SIG-M5 treated with dmso at 0.1 percent for 504 hours (cell line): Measurements from ENCODE around the gene CSRP2.

ENCODE experiments used
- DNase-seq: peaks from one replicate; lab custom pipeline; 2025; ENCODE audit not compliant: unreplicated experiment; lab: John Stamatoyannopoulos, UW

Gene CSRP2

DNA sequence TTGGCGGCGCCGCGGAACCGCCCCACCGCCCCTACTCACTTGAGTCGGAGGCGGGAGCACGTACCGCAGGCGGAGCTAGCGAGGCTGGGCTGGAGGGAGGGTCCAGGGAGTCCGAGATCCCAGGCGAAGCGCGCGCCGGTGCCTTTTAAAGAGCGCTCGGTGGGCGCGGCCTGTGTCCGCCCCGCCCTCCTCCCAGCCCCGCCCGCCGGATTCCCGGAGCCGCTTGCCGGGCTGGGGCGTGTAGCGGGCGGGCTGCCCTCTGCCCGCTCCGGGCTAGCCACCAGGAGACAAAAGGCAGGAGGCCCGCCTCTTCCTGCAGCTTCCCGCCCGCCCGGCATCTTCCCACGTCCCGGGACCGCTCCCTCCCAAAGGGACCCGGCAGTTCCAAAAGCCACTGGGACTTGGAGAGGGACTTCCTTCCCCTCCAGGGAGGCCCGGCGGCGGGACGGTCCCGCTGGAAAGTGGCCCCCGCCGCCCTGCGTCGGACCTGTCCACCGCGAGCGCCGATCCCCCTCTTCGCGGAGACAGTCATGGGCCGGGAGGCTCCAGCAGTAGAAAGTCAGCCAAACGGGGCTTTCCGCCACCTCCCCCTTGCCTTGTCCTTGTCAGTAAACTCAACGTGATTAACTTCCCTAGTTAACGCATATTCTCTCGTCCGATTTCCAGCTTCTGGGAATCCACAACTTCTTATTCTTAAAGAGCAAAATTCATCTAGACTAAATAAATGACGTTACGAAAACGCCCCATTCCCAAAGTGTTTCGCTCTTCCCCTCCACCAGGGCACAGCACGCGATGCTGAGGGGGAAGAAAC is at the start of gene CSRP2:
Gene CSRP2 (minus strand): TSS at position 121 of the 811 bp plus-strand sequence. CDS start 12,759 bp downstream, outside the sequence.
- no peak for DNase-seq

DNA sequence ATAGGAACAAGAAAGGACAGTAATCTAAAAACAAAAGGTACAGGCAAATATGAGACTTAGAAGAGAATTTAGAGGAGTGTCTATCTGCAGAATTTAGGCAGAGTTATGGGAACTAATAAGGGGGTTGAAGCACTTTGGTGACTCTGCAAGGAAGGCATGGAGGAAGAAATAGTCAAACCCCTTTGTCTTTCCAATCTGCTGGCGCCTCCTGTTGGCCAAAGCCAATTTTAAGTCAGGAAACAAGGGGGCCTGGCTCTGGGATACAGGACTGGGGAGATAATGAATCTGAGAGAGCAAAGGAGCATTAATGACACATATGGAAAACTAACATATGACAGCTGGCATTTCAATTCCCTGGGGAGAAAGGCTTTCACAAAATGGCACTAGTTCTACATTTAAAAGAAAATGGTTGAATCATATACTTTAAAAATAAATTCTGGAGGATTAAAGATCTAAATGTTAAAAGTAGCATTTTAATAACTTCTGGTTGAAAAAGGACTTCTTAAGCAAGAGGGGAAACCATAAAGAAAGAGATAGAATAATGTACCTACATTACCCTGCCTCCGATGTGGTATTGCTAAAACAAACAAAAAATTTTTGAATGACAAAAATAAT is 48.5 kb upstream of the CSRP2 start:
- DNase-seq: peak; percentile 10

DNA sequence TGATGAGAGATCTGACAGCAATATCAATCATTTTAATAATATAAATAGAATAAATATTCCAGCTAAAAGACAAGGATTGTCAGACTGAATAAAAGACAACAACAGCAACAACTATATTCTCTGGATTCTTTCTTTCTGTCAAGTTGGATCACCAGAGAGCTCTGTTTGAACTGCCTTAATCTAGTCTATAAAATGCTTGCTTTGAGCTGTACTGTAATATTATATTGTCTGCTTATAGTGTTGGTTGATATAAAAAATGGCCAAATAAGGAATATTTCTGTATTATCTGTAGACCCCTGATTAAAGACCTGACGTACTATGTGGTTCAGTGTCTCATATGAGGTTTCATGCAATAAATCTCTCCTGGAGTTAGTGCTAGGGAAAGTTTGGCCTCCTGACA is 46.3 kb upstream of the CSRP2 start:
- DNase-seq: no peak

DNA sequence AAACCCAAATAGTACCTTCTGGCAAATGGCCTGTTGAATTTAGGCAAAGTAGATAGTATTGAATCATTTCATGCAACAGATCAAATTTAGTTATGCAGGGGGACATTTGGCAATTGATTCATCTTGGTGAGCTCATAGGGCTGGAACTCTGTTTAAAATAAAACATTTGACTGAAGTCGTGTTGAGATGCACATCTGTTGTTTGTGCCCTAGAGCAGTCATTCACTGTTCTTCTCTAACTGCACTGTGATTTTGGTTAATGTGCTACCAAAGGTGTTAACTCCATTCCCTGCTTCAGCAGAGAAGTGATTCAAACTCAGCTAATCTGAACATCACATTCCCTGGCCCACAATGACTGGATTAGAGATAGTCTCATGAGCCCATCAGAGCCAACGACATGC is 44.0 kb upstream of the CSRP2 start:
- no peak for DNase-seq

DNA sequence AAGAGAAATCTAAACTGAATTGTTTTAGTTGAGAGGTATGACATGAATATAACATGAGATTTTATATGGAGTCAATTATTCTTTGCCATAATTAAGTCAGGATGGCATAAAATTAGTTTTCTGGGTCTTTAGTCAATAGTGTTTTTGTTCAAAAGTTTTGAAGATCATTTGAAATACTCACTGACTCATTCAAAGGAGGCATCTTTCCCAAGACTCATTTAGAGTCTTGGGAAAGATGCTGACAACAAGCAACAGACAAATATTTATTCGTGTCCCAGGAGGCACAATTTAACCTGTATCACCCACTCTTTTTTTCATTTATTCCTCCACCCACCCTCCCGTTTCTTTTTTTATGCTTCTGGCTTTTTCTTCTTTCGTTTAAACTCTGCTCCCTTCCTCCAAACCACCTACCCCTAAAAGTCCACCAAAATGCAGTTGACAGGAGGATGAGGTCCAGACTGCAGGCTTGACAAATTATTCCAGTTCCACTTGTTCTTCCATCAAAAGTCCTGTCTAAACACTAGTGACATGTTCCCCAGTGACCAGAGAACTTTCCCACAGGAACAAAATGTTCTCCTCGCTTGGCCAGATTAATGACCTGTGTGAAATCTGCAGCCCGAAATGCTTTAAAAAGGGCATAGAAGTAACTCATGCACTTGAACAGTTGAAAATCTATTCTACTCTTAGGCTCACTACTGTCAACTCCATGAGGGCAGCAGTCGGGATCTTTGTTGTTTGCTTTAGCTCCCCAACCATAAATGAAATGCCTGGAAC is 43.3 kb upstream of the CSRP2 start:
- no peak for DNase-seq

DNA sequence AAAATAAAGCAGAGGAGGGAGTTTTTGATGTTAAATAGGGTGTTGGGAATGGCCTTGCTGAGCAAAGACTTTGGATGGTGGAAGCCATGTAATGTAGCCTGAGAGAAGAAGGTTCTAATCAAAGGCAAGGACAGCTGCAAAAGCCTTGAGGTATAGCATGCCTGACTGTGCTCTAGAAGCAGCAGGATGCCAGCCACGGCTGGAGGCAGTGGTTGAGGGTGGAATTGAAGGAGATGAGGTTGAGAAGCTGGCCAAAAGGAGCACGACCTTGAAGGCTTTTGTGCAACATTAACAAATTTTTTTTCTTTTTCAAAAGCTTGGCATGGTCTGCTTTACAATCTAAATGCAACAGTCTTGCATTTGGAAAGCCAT is 42.3 kb upstream of the CSRP2 start:
- no peak for DNase-seq

DNA sequence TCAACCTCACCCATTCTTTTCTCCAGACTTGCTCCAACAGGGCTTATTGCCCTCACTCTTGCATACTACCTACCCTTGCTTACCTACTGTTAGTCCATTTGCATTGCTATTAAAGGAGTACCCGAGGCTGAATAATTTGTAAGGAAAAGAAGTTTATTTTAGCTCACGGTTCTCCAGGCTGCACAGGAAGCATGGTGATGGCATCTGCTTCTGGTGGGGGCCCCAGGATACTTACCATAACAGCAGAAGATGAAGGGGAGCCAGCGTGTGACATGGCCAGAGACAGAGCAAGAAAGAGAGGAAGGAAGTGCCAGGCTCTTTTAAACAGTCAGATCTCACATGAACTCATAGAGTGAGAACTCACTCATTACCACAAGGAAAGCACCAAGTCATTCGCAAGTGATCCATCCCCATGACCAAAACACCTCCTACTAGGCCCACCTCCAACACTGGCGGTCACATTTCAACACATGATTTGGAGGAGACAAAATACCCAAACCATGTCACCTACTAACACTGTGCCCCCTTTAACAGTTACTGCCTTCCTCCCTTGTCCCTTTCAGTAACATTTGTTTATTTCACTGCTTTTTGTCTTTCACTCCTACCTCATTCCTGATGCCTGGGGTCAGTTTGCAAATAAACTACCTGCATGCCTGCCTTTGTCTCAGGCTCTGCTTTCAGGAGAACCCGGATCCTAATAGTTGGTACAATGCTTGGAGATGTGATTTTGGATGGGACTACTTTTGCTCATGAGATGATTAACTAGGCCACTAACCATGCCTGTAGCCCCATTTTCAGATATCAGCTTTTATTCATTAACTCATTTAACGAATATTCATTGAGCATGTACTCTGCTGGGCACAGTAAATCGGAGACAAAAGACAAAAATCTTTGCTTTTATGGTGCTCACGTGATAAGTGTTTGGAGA is 41.6 kb upstream of the CSRP2 start:
- DNase-seq: no peak

DNA sequence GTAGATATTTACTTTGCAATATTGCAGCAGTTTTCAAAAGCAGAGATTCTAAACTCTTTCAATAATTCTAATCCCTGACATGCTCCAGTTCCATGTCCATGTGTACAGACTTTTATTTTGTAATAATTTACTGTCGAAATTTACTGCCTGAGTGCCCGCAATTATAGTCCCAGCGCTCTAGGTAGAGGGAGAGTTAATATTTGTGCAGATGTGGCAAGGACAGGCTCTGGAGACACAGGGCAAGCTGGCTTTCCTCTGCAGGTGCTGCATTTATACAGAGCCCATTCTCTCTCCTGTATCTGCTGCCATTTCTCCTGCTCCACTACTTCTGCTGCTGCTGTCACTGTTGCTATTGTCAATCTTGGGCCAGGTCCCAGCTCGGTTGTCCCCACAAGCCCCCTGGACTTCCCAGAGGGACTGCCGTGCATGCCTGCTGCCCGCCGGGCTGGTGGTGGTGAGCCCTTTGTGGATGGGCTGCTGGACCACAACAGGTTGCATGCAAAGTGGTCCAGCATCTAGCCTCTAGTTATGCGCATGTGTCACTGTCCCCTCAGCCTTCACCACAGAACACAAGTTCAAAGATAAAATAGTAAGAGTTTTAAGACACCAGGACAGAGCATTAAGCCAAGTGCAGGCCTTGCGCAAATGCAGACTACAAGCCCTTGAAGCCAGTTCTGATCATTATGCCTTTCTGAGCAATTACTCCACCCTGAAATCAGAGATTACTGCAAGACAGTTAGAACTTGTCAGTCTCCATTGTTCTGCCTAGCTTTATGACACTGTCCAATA is 40.8 kb upstream of the CSRP2 start:
- DNase-seq: no peak

DNA sequence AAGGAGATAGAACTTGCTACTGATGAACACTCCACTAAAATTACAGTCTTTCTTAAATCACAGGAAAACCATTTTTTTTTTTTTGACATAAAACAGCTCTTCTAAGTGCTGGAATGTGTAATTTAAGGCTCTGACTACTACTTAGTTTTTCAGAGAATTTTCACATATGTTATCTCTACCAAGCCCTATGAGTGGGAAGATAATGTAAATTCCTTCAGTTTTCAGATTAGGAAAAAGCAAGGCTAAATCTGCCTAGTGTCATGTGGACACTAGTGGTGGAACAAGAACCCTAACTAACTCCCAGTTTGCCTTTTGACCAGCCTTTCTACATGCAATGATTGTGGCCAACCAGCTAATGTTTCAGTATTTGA is 37.3 kb upstream of the CSRP2 start:
- no peak for DNase-seq

DNA sequence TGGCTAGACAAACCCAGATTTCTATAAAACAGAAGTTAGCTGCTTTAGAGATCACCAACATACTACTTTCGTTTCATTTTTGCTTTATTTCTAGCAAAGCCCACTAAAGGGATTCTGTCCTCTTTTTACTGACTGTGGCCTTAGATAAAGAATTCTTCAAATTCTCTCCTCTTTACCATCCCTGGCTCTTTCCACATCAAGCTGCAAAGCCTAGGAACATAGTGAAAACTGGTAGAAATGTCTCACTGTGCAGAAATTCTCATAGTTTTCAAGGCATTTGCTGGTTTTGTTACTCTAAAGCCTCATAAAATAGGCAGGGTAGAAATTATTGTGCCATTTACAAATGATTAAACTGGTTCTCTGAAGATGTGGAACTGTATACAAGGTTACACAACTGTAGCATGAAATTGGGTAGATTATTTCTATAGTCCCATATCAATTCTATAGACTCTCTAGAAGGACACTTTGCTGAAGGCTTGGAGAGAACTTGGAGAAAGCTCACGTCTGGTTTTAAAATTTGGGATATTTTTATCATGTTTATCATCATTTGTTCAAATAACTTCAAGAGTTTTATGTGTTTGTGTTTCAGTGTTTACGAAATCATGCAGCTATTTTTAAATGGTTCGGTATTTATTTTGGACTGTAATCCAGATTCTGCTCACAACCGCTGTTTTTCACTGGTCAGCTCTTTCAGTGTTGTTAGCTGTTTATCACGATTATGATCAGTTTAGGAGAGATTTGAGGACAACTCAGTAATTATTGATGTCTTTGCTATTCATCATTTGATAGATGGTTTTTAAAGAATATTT is 36.7 kb upstream of the CSRP2 start:
- no peak for DNase-seq

DNA sequence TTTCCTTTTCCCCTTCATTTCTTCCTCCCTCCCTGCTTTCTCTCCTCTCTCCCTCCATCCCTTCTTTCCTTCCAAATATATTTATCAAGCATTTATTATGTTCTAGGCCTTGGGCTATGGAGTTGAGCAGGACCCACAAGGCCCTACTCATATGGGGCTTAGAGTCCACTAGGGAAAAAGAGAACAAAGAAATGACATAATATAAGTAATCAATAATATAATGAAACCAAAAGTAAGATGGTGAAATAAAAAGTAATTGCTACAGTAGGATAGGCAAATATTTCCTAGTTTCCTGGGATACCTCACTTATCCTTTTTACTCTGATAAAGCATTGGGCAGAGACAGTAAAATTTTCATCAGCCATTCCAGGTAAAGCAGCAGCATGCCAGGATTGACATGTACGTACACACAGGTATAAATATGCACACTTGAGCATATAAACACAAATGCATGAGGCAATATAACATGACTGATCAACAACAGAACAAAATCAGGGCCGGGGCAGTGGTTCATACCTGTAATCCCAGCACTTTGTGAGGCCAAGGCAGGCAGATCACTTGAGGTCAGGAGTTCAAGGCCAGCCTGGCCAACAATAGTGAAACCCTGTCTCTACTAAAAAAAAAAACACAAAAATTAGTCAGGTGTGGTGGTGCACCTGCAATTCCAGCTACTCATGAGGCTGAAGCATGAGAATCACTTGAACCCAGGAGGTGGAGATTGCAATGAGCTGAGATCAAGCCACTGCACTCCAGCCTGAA is 35.5 kb upstream of the CSRP2 start:
- DNase-seq: no peak

DNA sequence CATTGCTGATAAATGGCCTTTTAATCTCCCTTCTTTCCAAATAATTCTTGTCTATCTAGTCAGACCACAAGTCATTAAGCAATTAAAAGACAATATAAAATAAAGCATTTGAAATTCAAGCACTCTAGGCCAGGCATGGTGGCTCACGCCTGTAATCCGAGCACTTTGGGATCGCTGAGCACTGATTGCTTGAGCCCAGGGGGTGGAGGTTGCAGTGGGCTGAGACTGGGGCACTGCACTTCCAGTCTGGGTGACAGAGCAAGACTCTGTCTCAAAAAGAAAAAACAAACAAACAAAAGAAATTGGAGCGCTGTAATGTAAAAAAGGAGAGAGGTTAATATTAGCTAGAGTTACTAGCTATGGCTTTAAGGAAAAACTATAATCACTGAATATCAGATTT is 30.5 kb upstream of the CSRP2 start:
- DNase-seq: no peak

DNA sequence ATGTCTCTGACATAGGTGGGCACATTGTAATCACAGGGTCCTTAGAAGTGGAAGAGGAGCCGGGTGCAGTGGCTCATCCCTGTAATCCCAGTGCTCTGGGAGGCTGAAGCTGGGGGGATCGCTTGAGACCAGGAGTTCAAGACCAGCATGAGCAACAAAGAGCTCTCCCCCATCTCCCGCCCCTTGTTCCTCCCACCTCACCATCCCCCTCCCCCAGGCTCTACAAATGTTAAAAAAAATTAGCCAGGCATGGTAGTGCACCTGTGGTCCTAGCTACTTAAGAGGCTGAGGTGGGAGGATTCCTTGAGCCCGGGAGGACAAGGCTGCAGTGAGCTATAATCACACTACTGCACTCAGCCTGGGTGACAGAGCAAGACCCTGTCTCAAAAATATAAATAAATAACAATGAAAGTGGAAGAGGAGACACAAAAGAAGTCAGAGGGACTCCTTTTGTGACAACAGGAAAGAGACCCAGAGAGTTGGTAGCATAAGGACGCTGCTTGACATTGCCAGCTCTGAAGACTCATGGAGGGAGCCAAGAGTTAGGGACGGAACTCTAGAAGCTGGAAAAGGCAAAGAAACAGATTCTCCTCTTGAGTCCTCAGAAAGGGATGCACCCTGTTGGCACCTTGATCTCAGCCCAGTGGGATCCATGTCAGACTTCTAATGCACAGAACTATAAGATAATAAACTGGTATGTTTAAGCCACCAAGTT is 29.6 kb upstream of the CSRP2 start:
- no peak for DNase-seq

DNA sequence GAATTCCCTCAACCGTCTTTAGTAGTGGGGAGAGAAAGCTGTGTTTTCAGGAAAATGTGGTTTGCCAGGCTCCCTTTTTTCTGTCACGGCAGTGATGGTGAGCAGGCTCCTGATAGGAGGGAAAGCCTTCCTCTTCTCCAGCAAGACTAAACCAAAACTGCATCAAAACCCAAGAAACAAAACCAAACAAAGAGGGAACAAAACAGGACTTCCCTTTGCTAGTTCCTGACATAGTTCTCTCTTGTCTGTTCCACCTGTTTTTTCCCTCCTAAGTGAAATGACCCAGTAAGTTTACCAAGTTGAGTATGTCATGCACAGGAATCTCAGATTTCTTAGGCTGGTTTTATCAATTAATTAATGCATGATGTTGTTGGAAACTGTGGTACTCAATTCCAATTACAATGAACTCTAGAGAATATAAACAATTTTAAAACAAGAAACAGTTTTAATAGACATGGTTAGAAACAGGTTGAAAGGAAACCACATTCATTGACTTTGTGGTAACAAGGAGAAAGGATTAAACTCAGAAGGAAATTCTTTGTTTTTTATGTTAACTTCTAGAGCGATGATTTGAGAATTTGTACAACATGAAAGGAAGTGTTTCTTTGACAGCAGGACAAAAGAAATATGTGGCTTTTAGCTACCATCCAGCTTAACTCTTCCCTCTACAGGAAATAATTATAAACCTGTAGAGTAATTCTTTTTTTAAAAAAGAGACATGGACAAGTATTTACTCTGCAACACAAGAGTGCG is 23.0 kb upstream of the CSRP2 start:
- no peak for DNase-seq

DNA sequence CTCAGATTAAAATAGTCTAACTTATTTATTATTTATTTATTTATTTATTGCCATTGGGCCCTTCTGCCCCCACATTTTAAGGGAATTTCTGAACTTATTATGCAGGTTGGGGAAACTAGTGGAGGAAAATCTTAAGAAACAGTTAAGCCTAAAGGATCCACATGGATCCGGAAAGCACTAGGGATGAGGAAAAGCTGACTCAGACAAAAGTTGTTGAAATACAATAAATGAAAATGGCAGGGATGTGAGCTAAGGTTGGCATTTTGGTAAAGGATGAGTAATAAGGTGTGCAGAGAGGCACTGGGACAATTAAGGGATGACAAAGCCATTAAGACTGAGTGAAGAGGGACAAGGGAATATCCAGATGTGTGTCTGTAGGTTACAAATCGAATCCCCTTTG is 20.7 kb upstream of the CSRP2 start:
- DNase-seq: no peak

DNA sequence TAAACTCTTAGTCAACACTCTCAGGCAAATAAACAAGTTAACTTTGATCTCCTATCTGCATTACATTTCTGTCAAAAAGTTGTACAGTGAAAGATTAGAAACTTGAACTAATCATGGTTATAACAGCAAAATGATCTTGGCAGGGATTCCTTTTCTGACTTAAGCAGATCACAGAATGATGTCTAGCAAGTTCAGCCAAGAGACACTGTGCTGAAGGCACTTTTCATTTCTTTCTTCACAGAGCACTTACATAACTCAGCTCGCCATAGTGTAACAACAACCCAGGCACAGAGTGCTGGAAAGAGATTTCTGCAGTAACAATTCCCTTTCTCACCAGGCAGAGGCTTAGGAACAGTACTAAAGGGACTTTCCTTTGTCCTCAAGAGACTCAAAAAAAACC is 19.6 kb upstream of the CSRP2 start:
- no peak for DNase-seq

DNA sequence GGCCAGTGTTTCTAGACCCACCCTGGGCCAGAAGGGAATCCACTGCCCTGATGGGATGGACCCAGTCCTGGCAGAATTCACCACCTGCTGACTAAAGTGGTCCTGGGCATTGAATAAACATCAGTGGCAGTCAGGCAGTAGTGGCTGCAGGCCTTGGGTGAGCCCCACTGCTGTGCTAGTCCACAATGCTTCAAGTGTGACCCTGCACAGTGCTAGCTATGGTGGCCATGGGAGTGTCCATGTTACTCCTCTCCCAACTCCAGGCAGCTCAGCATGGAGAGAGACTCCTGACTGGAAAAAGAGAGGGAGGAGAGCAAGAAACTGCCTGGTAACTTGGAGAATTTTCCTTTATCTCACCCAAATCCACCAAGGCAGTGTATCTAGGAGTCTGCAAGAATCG is 17.5 kb upstream of the CSRP2 start:
- no peak for DNase-seq
